ENCODE measurements around the gene NAT14.

The NAT14 gene

GRCh38 chr19:55459551-55459949 lies 25.4 kb upstream of the NAT14 start:
- no peak overlapping the region for H3K27ac Mint-ChIP-seq
- peaks cover 0 to 10% of the 10 kb centered on the region in 2 donors for H3K27me3 Mint-ChIP-seq
- no peak for DNase-seq
- no peaks in the 10 kb centered on the region for H3K9me3 Mint-ChIP-seq
- H3K4me1 Mint-ChIP-seq (ENCODE audit: low read depth in 2 of 2): peaks cover 14 to 15% of the 10 kb centered on the region in 2 donors
- peaks cover 12% of the 10 kb centered on the region for H3K36me3 Mint-ChIP-seq (ENCODE audit: insufficient read depth)
- ATAC-seq (replicated peaks): no peak
- H3K4me3 Mint-ChIP-seq: peak overlapping the region in 1 of 2 donors; percentile 91

- Mint-ChIP-seq H3K4me3 (peak overlapping the region; percentile 90 to 91), H3K27ac (peak overlapping the region; percentile 77 to 89), H3K4me1 (ENCODE audit: low read depth in 2 of 2) (peaks cover 14 to 15% of the 10 kb centered on the region in 2 donors), H3K36me3 (ENCODE audit: insufficient read depth) (peaks cover 12% of the 10 kb centered on the region), H3K27me3 (peaks cover 0 to 5% of the 10 kb centered on the region in 2 donors), H3K9me3 (no peaks in the 10 kb centered on the region)
- DNase-seq (no peak), ATAC-seq (replicated peaks) (no peak)
These were observed 24.9 kb upstream of the NAT14 start for GRCh38 chr19:55459950-55460657.

GRCh38 chr19:55460670-55461258 lies 24.2 kb upstream of the NAT14 start:
- DNase-seq: no peak
- Mint-ChIP-seq H3K36me3 (ENCODE audit: insufficient read depth) (peaks cover 12% of the 10 kb centered on the region), H3K27me3 (no peaks in the 10 kb centered on the region), H3K4me3 (peak overlapping the region; percentile 90 to 91), H3K4me1 (ENCODE audit: low read depth in 2 of 2) (peaks cover 14 to 15% of the 10 kb centered on the region in 2 donors), H3K9me3 (no peaks in the 10 kb centered on the region), H3K27ac (peak overlapping the region; percentile 77 to 89)
- ATAC-seq (replicated peaks): no peak

GRCh38 chr19:55461259-55461973 lies 23.6 kb upstream of the NAT14 start, which contains the start of gene ISOC2:
TSS of gene ISOC2 (minus strand) at chr19:55461642. CDS start at chr19:55456486, 5,156 bp downstream.
- Mint-ChIP-seq H3K36me3 (ENCODE audit: insufficient read depth) (peaks cover 12% of the 10 kb centered on the region), H3K9me3 (no peaks in the 10 kb centered on the region), H3K4me3 (peak within 1 kb of the TSS; percentile 90 to 91), H3K27ac (peak within 1 kb of the TSS; percentile 77 to 89), H3K4me1 (ENCODE audit: low read depth in 2 of 2) (peaks cover 14 to 15% of the 10 kb centered on the region in 2 donors), H3K27me3 (no peaks in the 10 kb centered on the region)
- DNase-seq (peak; percentile 100), ATAC-seq (replicated peaks) (peak; percentile 94)

- Mint-ChIP-seq H3K36me3 (ENCODE audit: insufficient read depth) (peaks cover 12% of the 10 kb centered on the region), H3K27me3 (no peaks in the 10 kb centered on the region), H3K27ac (peak overlapping the region; percentile 77 to 89), H3K9me3 (no peaks in the 10 kb centered on the region), H3K4me3 (peak overlapping the region; percentile 90 to 91), H3K4me1 (ENCODE audit: low read depth in 2 of 2) (peaks cover 14 to 15% of the 10 kb centered on the region in 2 donors)
- ATAC-seq (replicated peaks): no peak
- DNase-seq: no peak
These were observed 22.9 kb upstream of the NAT14 start for GRCh38 chr19:55461974-55462626.

GRCh38 chr19:55462722-55463121 lies 22.3 kb upstream of the NAT14 start:
- H3K4me1 Mint-ChIP-seq (ENCODE audit: low read depth in 2 of 2): peaks cover 14 to 15% of the 10 kb centered on the region in 2 donors
- no peaks in the 10 kb centered on the region for H3K9me3 Mint-ChIP-seq
- H3K4me3 Mint-ChIP-seq: peak overlapping the region; percentile 90 to 91
- peaks cover 12% of the 10 kb centered on the region for H3K36me3 Mint-ChIP-seq (ENCODE audit: insufficient read depth)
- no peak for ATAC-seq (replicated peaks)
- peak overlapping the region in 1 of 2 donors; percentile 89 for H3K27ac Mint-ChIP-seq
- H3K27me3 Mint-ChIP-seq: no peaks in the 10 kb centered on the region
- no peak for DNase-seq

GRCh38 chr19:55463583-55464031 lies 21.4 kb upstream of the NAT14 start:
- Mint-ChIP-seq H3K9me3 (no peaks in the 10 kb centered on the region), H3K4me3 (no peak overlapping the region), H3K36me3 (ENCODE audit: insufficient read depth) (peaks cover 12% of the 10 kb centered on the region), H3K4me1 (ENCODE audit: low read depth in 2 of 2) (peaks cover 15 to 16% of the 10 kb centered on the region in 2 donors), H3K27ac (no peak overlapping the region), H3K27me3 (no peaks in the 10 kb centered on the region)
- ATAC-seq (replicated peaks): no peak
- no peak for DNase-seq

GRCh38 chr19:55464039-55464661 lies 20.8 kb upstream of the NAT14 start:
- H3K4me3 Mint-ChIP-seq: no peak overlapping the region

GRCh38 chr19:55464662-55465054 lies 20.3 kb upstream of the NAT14 start, which contains the start of gene C19orf85:
TSS of gene C19orf85 (minus strand) at chr19:55464751. CDS start at chr19:55464554, 197 bp downstream.
- Mint-ChIP-seq H3K36me3 (ENCODE audit: insufficient read depth) (peaks cover 12% of the 10 kb centered on the region), H3K9me3 (no peaks in the 10 kb centered on the region), H3K27me3 (no peaks in the 10 kb centered on the region), H3K27ac (no peak within 1 kb of the TSS), H3K4me1 (ENCODE audit: low read depth in 2 of 2) (peaks cover 15 to 16% of the 10 kb centered on the region in 2 donors), H3K4me3 (no peak within 1 kb of the TSS)
- DNase-seq (no peak), ATAC-seq (replicated peaks) (no peak)

More at GRCh38 chr19:55464039-55464661, 20.8 kb upstream of the NAT14 start:
- Mint-ChIP-seq H3K27ac (no peak overlapping the region), H3K27me3 (no peaks in the 10 kb centered on the region), H3K9me3 (no peaks in the 10 kb centered on the region), H3K36me3 (ENCODE audit: insufficient read depth) (peaks cover 12% of the 10 kb centered on the region), H3K4me1 (ENCODE audit: low read depth in 2 of 2) (peaks cover 15 to 16% of the 10 kb centered on the region in 2 donors)
- ATAC-seq (replicated peaks) (no peak), DNase-seq (no peak)

GRCh38 chr19:55465460-55466240 lies 19.3 kb upstream of the NAT14 start:
- Mint-ChIP-seq H3K36me3 (ENCODE audit: insufficient read depth) (peaks cover 8% of the 10 kb centered on the region), H3K4me1 (ENCODE audit: low read depth in 2 of 2) (peaks cover 11 to 13% of the 10 kb centered on the region in 2 donors), H3K9me3 (no peaks in the 10 kb centered on the region), H3K27ac (no peak overlapping the region), H3K27me3 (no peaks in the 10 kb centered on the region), H3K4me3 (no peak overlapping the region)
- ATAC-seq (replicated peaks) (no peak), DNase-seq (no peak)

GRCh38 chr19:55466241-55466614 lies 18.8 kb upstream of the NAT14 start:
- ATAC-seq (replicated peaks) (no peak), DNase-seq (no peak)
- Mint-ChIP-seq H3K4me1 (ENCODE audit: low read depth in 2 of 2) (peaks cover 7% of the 10 kb centered on the region in 2 donors), H3K9me3 (no peaks in the 10 kb centered on the region), H3K27me3 (no peaks in the 10 kb centered on the region), H3K36me3 (ENCODE audit: insufficient read depth) (peaks cover 5% of the 10 kb centered on the region), H3K27ac (no peak overlapping the region), H3K4me3 (no peak overlapping the region)

Data from effector memory CD8-positive, alpha-beta T cell (primary cell).